AG09309 (cell line): ENCODE measurements around the gene PCSK5.

Experiments used
- DNase-seq: peaks from one replicate; pipeline ENCODE4 v3.0.0-alpha.2; 2010; ENCODE audit warnings: low read depth
- H3K4me3 ChIP-seq: 2 replicates; pipeline ENCODE4 v1.5.1; 2011; ENCODE audit warnings: mild to moderate bottlenecking, low read depth, low read length, moderate library complexity; ENCODE audit not compliant: control insufficient read depth
- TF ChIP-seq, protein P1 (sequence below): IDR thresholded peaks from 2 replicates; pipeline ENCODE4 v1.5.1; 2011; ENCODE audit warnings: mild to moderate bottlenecking, low read depth, low read length, inconsistent platforms; ENCODE audit not compliant: insufficient read depth, control insufficient read depth; ENCODE audit errors: missing control alignments

The PCSK5 gene

DNA sequence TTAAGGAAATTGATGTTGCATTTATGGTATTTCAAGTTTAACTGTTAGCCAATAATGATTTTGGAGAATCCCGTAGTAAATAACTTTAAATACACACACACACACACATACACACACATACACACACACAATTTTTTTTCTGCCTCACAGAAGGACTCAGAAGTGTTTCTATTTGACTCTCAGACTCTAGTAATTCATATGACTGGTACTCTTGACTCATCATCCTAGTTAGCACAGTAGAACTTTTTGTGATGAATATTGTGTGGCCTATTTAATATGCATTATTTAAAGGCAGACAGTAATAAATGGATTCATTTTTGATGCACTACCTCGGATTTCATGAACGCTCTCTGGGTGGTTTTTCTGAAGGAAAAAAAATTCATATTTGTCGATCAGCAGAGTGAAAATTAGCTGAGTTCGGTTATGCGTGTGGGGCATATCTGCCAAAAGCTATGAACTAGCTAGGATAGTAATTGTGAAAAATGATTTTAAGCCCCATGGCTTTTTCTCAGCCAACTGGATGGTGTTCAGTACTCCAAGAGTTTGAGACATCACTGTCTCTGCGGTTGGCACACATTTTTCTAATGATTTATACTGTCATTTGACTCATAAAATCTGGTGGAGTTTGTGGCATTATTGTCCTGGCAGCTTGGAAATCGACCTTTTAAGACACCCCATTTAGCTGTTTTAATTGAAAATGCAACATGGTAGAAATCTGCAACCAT, 102.2 kb downstream of the PCSK5 start:
- no peak for DNase-seq
- no peak overlapping the region for H3K4me3 ChIP-seq
- TF ChIP-seq, protein P1, sequence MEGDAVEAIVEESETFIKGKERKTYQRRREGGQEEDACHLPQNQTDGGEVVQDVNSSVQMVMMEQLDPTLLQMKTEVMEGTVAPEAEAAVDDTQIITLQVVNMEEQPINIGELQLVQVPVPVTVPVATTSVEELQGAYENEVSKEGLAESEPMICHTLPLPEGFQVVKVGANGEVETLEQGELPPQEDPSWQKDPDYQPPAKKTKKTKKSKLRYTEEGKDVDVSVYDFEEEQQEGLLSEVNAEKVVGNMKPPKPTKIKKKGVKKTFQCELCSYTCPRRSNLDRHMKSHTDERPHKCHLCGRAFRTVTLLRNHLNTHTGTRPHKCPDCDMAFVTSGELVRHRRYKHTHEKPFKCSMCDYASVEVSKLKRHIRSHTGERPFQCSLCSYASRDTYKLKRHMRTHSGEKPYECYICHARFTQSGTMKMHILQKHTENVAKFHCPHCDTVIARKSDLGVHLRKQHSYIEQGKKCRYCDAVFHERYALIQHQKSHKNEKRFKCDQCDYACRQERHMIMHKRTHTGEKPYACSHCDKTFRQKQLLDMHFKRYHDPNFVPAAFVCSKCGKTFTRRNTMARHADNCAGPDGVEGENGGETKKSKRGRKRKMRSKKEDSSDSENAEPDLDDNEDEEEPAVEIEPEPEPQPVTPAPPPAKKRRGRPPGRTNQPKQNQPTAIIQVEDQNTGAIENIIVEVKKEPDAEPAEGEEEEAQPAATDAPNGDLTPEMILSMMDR, result no peak

DNA sequence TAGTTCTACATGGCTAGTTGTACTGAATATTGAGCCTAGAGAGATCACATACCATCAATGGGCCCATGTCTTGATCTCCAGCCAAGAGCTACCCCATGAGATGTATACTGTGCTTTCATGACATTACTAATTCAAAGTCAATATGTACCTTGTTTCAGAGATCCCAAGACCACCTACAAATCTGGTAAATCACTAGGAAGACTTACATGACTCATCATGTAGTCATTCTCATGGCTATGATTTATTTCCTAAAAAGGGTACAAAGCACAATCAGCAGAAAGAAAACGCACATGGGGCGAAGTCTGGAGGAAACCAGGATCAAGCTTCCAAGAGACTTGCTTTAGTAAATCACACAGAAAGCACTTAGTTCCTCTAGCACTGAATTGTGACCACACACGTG, 103.0 kb downstream of the PCSK5 start:
- TF ChIP-seq, protein P1, result no peak
- DNase-seq, result no peak
- no peak overlapping the region for H3K4me3 ChIP-seq

DNA sequence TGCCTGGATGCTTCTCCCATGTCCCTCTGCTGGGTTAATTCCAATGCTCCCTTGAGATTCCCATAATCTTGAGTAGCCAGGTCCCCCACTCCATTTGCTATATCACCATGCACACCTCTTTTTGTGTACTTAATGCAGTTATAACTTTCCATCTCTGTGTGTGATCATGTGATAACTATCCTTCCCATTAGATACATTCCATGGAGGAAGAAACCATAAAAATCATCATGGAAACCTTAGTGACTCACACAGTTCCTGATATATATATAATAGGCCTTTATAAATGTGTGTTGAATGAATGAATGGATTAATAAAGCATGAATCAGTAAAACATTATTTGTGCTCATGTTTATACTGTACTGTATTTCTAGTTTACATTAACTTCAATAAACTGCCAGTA, 104.6 kb downstream of the PCSK5 start:
- DNase-seq, result no peak
- H3K4me3 ChIP-seq, result no peak overlapping the region
- TF ChIP-seq, protein P1, result no peak

- H3K4me3 ChIP-seq, result no peak overlapping the region
- no peak for DNase-seq
- TF ChIP-seq, protein P1, result no peak
Observed at GRCh38 chr9:75996726-75997125, 106.3 kb downstream of the PCSK5 start.

- TF ChIP-seq, protein P1, result no peak
- H3K4me3 ChIP-seq, result no peak overlapping the region
- no peak for DNase-seq
Observed at GRCh38 chr9:75997206-75997605, 106.7 kb downstream of the PCSK5 start.

- DNase-seq, result no peak
- TF ChIP-seq, protein P1, result no peak
- H3K4me3 ChIP-seq, result no peak overlapping the region
Observed at GRCh38 chr9:75998096-75998780, 107.8 kb downstream of the PCSK5 start.

- H3K4me3 ChIP-seq, result no peak overlapping the region
- no peak for DNase-seq
- TF ChIP-seq, protein P1, result no peak
Observed at GRCh38 chr9:76001459-76001858, 111.0 kb downstream of the PCSK5 start.
